Measurements from ENCODE around the gene AQP3. TPM values are rescaled to one million over a fixed set of nuclear protein-coding genes. Genes with fewer than 3 reads are reported as not detected.

The AQP3 gene
- total and polyA plus RNA-seq, 2 of the 13 experiments (the other 11 are each of a cell fraction or from before 2014, with no cell fraction given): 1.4 to 5.5 TPM

- TF ChIP-seq REST (IDR thresholded peaks at IDR 0.05; ENCODE audit: borderline replicate concordance in 1 of 2, low read depth in 1 of 2, low read length in 2 of 2): peak in 1 of 2 experiments; percentile 3; a peak in 1 of 4 replicates
- TF ChIP-seq ZNF879 (CRISPR knock-in tag; IDR thresholded peaks at IDR 0.05): no peak
- peak; percentile 58 for TF ChIP-seq CEBPG (CRISPR knock-in tag; IDR thresholded peaks at IDR 0.05)
- TF ChIP-seq, protein P1, sequence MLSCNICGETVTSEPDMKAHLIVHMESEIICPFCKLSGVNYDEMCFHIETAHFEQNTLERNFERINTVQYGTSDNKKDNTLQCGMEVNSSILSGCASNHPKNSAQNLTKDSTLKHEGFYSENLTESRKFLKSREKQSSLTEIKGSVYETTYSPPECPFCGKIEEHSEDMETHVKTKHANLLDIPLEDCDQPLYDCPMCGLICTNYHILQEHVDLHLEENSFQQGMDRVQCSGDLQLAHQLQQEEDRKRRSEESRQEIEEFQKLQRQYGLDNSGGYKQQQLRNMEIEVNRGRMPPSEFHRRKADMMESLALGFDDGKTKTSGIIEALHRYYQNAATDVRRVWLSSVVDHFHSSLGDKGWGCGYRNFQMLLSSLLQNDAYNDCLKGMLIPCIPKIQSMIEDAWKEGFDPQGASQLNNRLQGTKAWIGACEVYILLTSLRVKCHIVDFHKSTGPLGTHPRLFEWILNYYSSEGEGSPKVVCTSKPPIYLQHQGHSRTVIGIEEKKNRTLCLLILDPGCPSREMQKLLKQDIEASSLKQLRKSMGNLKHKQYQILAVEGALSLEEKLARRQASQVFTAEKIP (CRISPR knock-in tag; IDR thresholded peaks at IDR 0.05; ENCODE audit: borderline replicate concordance): no peak
- TF ChIP-seq ZNF24 (IDR thresholded peaks at IDR 0.05): no peak
- no peak for TF ChIP-seq ZSCAN22 (CRISPR knock-in tag; IDR thresholded peaks at IDR 0.05)
- peak; percentile 29; the same call in 1 of the 2 replicates for TF ChIP-seq FOXK2 (IDR thresholded peaks at IDR 0.05)
- TF ChIP-seq RFX1 (IDR thresholded peaks at IDR 0.05): no peak
- TF ChIP-seq BCL3 (CRISPR knock-in tag; IDR thresholded peaks at IDR 0.05): no peak
- TF ChIP-seq ISX (CRISPR knock-in tag; conservative IDR thresholded peaks at IDR 0.05): no peak
- TF ChIP-seq, protein P2, sequence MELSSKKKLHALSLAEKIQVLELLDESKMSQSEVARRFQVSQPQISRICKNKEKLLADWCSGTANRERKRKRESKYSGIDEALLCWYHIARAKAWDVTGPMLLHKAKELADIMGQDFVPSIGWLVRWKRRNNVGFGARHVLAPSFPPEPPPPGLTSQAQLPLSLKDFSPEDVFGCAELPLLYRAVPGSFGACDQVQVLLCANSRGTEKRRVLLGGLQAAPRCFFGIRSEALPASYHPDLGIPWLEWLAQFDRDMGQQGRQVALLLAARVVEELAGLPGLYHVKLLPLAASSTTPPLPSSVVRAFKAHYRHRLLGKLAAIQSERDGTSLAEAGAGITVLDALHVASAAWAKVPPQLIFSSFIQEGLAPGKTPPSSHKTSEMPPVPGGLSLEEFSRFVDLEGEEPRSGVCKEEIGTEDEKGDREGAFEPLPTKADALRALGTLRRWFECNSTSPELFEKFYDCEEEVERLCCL (CRISPR knock-in tag; IDR thresholded peaks at IDR 0.05; ENCODE audit: borderline replicate concordance): no peak
- 0 out of 2 replicates have a peak, but pooled peaks have one; percentile 47 for TF ChIP-seq ZSCAN29 (CRISPR knock-in tag; conservative IDR thresholded peaks at IDR 0.05)
- TF ChIP-seq MLX (CRISPR knock-in tag; IDR thresholded peaks at IDR 0.05): no peak
- TF ChIP-seq, protein P3, sequence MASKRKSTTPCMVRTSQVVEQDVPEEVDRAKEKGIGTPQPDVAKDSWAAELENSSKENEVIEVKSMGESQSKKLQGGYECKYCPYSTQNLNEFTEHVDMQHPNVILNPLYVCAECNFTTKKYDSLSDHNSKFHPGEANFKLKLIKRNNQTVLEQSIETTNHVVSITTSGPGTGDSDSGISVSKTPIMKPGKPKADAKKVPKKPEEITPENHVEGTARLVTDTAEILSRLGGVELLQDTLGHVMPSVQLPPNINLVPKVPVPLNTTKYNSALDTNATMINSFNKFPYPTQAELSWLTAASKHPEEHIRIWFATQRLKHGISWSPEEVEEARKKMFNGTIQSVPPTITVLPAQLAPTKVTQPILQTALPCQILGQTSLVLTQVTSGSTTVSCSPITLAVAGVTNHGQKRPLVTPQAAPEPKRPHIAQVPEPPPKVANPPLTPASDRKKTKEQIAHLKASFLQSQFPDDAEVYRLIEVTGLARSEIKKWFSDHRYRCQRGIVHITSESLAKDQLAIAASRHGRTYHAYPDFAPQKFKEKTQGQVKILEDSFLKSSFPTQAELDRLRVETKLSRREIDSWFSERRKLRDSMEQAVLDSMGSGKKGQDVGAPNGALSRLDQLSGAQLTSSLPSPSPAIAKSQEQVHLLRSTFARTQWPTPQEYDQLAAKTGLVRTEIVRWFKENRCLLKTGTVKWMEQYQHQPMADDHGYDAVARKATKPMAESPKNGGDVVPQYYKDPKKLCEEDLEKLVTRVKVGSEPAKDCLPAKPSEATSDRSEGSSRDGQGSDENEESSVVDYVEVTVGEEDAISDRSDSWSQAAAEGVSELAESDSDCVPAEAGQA (IDR thresholded peaks at IDR 0.05; ENCODE audit: low read depth): no peak
- TF ChIP-seq, protein P3 (CRISPR knock-in tag; IDR thresholded peaks at IDR 0.05; ENCODE audit: borderline replicate concordance): no peak
Measured at GRCh38 chr9:33473643-33474352, 26.4 kb upstream of the AQP3 start, which contains the start of gene NOL6 (continued).

Data from HepG2 (cell line).